HepG2 (cell line): ENCODE measurements around the gene PDYN. TPM values are rescaled to one million over a fixed set of nuclear protein-coding genes. Genes with fewer than 3 reads are reported as not detected.

Source experiments
- ATM ChIP-seq: fragments of 450-650 bp; IDR thresholded peaks from 2 replicates; pipeline ENCODE4 v1.7.1; 2017; ENCODE audit warnings: mild to moderate bottlenecking, borderline replicate concordance
- CEBPB ChIP-seq: IDR thresholded peaks from 2 replicates; pipeline ENCODE4 v1.6.1; 2011; ENCODE audit warnings: low read depth, low read length, improper control_type of control experiment, borderline replicate concordance
- CENPX ChIP-seq: sonication (generic); formaldehyde crosslinking; IDR thresholded peaks from 2 replicates; pipeline ENCODE4 v1.9.0; 2021; ENCODE audit warnings: mild to moderate bottlenecking, missing genetic modification reagents, moderate library complexity
- CHCHD3 ChIP-seq: sonication (generic); formaldehyde crosslinking; IDR thresholded peaks from 2 replicates; pipeline ENCODE4 v1.8.0; 2022; ENCODE audit warnings: mild to moderate bottlenecking, missing genetic modification reagents, moderate library complexity
- CREM ChIP-seq, 2 experiments: sonication (generic) in 1 of 2; formaldehyde crosslinking in 1 of 2; IDR thresholded peaks; 2 replicates each; pipeline versions ENCODE4 v1.4.0 to v1.6.1; 2016 to 2020; ENCODE audit warnings: antibody characterized with exemption in 1 of 2, mild to moderate bottlenecking in 1 of 2, missing genetic modification reagents in 1 of 2
- CTCF ChIP-seq: sonication (generic); formaldehyde crosslinking; IDR thresholded peaks from 2 replicates; pipeline ENCODE4 v1.5.0; 2020; ENCODE audit warnings: mild to moderate bottlenecking, missing genetic modification reagents, moderate library complexity
- FOXK1 ChIP-seq: sonication (generic); formaldehyde crosslinking; IDR thresholded peaks from 2 replicates; pipeline ENCODE4 v1.4.0; 2020; ENCODE audit warnings: low read depth, missing genetic modification reagents, borderline replicate concordance
- GLI4 ChIP-seq: sonication (generic); formaldehyde crosslinking; IDR thresholded peaks from 2 replicates; pipeline ENCODE4 v1.5.1; 2020; ENCODE audit warnings: missing genetic modification reagents, mild to moderate bottlenecking, moderate library complexity, borderline replicate concordance
- HOXA5 ChIP-seq: sonication (generic); formaldehyde crosslinking; IDR thresholded peaks from 2 replicates; pipeline ENCODE4 v1.4.0; 2020; ENCODE audit warnings: missing genetic modification reagents
- RAD21 ChIP-seq: fragments of 450-650 bp; formaldehyde crosslinking; IDR thresholded peaks from 2 replicates; pipeline ENCODE4 v1.5.0; 2020; ENCODE audit warnings: mild to moderate bottlenecking
- SMYD3 ChIP-seq: sonication (generic); formaldehyde crosslinking; IDR thresholded peaks from 2 replicates; pipeline ENCODE4 v1.8.1; 2023; ENCODE audit warnings: mild to moderate bottlenecking, missing genetic modification reagents
- SOX5 ChIP-seq: IDR thresholded peaks from 2 replicates; pipeline ENCODE4 v1.6.1; 2016; ENCODE audit warnings: borderline replicate concordance
- SP4 ChIP-seq: sonication (generic); formaldehyde crosslinking; IDR thresholded peaks from 2 replicates; pipeline ENCODE4 v1.8.1; 2023; ENCODE audit warnings: mild to moderate bottlenecking, missing genetic modification reagents
- XRCC5 ChIP-seq: fragments of 200-400 bp; formaldehyde crosslinking; optimal IDR thresholded peaks from 2 replicates; pipeline ENCODE3; 2017; ENCODE audit warnings: mild to moderate bottlenecking, low read length
- ZBTB1 ChIP-seq: sonication (generic); formaldehyde crosslinking; IDR thresholded peaks from 2 replicates; pipeline ENCODE4 v1.4.0; 2020; ENCODE audit warnings: missing genetic modification reagents, borderline replicate concordance
- ZNF317 ChIP-seq: sonication (generic); formaldehyde crosslinking; IDR thresholded peaks from 2 replicates; pipeline ENCODE4 v1.5.0; 2020; ENCODE audit warnings: mild to moderate bottlenecking, missing genetic modification reagents
- ZNF414 ChIP-seq: sonication (generic); formaldehyde crosslinking; IDR thresholded peaks from 2 replicates; pipeline ENCODE4 v1.5.0; 2020; ENCODE audit warnings: missing genetic modification reagents
- ZNF7 ChIP-seq: IDR thresholded peaks from 2 replicates; pipeline ENCODE4 v1.6.1; 2016; ENCODE audit warnings: missing biosample characterization, missing genetic modification reagents
- ZNF788 ChIP-seq: sonication (generic); formaldehyde crosslinking; IDR thresholded peaks from 2 replicates; pipeline ENCODE4 v1.5.0; 2020; ENCODE audit warnings: mild to moderate bottlenecking, missing genetic modification reagents, borderline replicate concordance
- ZNF878 ChIP-seq: sonication (generic); formaldehyde crosslinking; IDR thresholded peaks from 2 replicates; pipeline ENCODE4 v1.8.1; 2023; ENCODE audit warnings: mild to moderate bottlenecking, missing genetic modification reagents, moderate library complexity
- ZSCAN20 ChIP-seq: sonication (generic); formaldehyde crosslinking; IDR thresholded peaks from 2 replicates; pipeline ENCODE4 v1.4.0; 2020; ENCODE audit warnings: missing genetic modification reagents, mild to moderate bottlenecking, borderline replicate concordance
- ZSCAN25 ChIP-seq: sonication (generic); formaldehyde crosslinking; IDR thresholded peaks from 2 replicates; pipeline ENCODE4 v1.8.0; 2022; ENCODE audit warnings: mild to moderate bottlenecking, missing genetic modification reagents
- polyA plus RNA-seq, 8 experiments: library from polyadenylated mRNA; depleted of rRNA in 3 of 8; stranded (reverse) in 7 of 8; unstranded in 1 of 8; fragments of >200 nt; fragmentation: Illumina TruSeq in 4 of 8; extraction: Trizol in 4 of 8; gene quantifications; 2 replicates each; pipeline versions ENCODE4 v1.2.1 to v1.2.3, GENCODE V29; 2011 to 2016; ENCODE audit warnings: low read depth in 4 of 8, missing spikeins in 1 of 8, mixed read lengths in 1 of 8; ENCODE audit not compliant: insufficient read depth in 1 of 8
- total RNA-seq, 5 experiments: library from RNA; depleted of rRNA; stranded (reverse); fragments of >200 nt; fragmentation: Illumina TruSeq; extraction: Trizol; gene quantifications; 2 replicates each; pipeline ENCODE4 v1.2.3, GENCODE V29; 2016; ENCODE audit warnings: low read depth in 1 of 5
- TF ChIP-seq, protein P1 (sequence below): sonication (generic); formaldehyde crosslinking; IDR thresholded peaks from 2 replicates; pipeline ENCODE4 v1.8.1; 2023; ENCODE audit warnings: mild to moderate bottlenecking, missing genetic modification reagents
- TF ChIP-seq, protein P2 (sequence below): fragments of 450-650 bp; IDR thresholded peaks from 2 replicates; pipeline ENCODE4 v1.6.1; 2017; ENCODE audit warnings: mild to moderate bottlenecking

Gene PDYN
- total and polyA plus RNA-seq, 2 of the 13 experiments (the other 11 are each of a cell fraction or from before 2014, with no cell fraction given): not detected

DNA sequence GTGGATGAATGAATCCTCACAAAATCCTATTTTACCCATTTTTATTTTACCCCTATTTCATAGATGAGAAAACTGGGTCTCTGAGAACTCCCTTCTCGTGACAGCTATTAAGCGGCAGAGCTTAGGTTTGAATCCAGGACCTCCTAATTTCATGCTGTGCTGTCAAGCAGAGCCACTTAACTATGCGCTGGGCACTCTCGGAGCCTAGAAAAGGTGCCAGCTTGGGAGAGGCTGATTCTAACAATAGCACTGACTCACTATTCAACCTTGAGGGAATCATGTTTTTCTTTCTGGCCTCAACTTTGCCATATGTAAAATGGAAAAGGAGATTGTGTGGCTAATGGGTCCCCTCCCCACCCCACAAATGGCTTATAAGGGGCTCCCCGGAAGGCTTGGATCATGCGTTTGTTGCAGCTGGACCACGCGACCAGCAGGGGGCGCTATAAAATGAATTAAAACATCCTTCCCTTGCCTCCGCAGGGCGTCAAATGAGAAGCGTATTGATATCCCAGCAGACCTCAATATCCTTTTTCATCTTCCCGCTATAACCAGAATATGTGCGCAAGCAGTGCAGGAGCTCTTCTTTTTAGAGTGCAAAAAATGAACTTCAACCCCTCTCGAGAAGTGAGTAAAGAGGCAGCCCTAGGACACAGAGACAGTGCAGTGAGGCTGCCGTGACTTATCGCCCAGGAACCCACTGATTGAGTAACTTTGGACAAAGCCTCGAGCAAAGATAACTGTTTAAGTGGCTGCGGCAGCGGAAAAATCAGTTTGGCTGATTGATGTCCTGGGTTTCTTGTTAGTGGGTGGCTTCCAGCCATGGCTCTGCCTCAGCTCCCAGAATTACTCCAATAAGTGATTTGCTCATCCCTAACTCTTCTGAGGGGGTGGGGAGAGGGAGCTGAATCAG is 12.8 kb upstream of the PDYN start (continued):
- TF ChIP-seq, protein P1, sequence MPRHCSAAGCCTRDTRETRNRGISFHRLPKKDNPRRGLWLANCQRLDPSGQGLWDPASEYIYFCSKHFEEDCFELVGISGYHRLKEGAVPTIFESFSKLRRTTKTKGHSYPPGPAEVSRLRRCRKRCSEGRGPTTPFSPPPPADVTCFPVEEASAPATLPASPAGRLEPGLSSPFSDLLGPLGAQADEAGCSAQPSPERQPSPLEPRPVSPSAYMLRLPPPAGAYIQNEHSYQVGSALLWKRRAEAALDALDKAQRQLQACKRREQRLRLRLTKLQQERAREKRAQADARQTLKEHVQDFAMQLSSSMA: no peak
- no peak; the same call in 1 of the 2 replicates for TF ChIP-seq ZBTB1 (CRISPR knock-in tag)
- TF ChIP-seq CTCF (CRISPR knock-in tag): peak; percentile 80
- TF ChIP-seq ZSCAN20 (CRISPR knock-in tag): 0 out of 2 replicates have a peak, but pooled peaks have one; percentile 34
- TF ChIP-seq ZNF317 (CRISPR knock-in tag): no peak
- TF ChIP-seq RAD21 (CRISPR knock-in tag): peak; percentile 67
- TF ChIP-seq GLI4 (CRISPR knock-in tag): no peak
- TF ChIP-seq XRCC5: peak; percentile 79
- no peak for TF ChIP-seq ZNF788 (CRISPR knock-in tag)
- no peak for TF ChIP-seq FOXK1 (CRISPR knock-in tag)
- TF ChIP-seq, protein P2, sequence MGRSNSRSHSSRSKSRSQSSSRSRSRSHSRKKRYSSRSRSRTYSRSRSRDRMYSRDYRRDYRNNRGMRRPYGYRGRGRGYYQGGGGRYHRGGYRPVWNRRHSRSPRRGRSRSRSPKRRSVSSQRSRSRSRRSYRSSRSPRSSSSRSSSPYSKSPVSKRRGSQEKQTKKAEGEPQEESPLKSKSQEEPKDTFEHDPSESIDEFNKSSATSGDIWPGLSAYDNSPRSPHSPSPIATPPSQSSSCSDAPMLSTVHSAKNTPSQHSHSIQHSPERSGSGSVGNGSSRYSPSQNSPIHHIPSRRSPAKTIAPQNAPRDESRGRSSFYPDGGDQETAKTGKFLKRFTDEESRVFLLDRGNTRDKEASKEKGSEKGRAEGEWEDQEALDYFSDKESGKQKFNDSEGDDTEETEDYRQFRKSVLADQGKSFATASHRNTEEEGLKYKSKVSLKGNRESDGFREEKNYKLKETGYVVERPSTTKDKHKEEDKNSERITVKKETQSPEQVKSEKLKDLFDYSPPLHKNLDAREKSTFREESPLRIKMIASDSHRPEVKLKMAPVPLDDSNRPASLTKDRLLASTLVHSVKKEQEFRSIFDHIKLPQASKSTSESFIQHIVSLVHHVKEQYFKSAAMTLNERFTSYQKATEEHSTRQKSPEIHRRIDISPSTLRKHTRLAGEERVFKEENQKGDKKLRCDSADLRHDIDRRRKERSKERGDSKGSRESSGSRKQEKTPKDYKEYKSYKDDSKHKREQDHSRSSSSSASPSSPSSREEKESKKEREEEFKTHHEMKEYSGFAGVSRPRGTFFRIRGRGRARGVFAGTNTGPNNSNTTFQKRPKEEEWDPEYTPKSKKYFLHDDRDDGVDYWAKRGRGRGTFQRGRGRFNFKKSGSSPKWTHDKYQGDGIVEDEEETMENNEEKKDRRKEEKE: no peak
- no peak for TF ChIP-seq ATM
- 0 out of 2 replicates have a peak, but pooled peaks have one; percentile 28 for TF ChIP-seq ZNF414
- TF ChIP-seq HOXA5: 0 out of 2 replicates have a peak, but pooled peaks have one; percentile 16
- TF ChIP-seq SP4: no peak
- TF ChIP-seq CHCHD3 (CRISPR knock-in tag): no peak
- TF ChIP-seq CENPX (CRISPR knock-in tag): no peak
- no peak for TF ChIP-seq ZNF878 (CRISPR knock-in tag)
- TF ChIP-seq SOX5 (CRISPR knock-in tag): no peak
- no peak for TF ChIP-seq CREM (IDR thresholded peaks at IDR 0.05)
- TF ChIP-seq CREM (CRISPR knock-in tag; IDR thresholded peaks at IDR 0.05): no peak
- TF ChIP-seq CEBPB: peak; percentile 38; the same call in 1 of the 2 replicates
- TF ChIP-seq SMYD3 (CRISPR knock-in tag): no peak
- no peak for TF ChIP-seq ZNF7 (CRISPR knock-in tag)
- no peak for TF ChIP-seq ZSCAN25 (CRISPR knock-in tag)
